HG03457 (cell line): Measurements from ENCODE around the gene PIK3R3.
"Not testable (repeated sequence)": the region's sequence is repeated elsewhere in the genome, so short reads cannot be mapped to it uniquely, and the experiment has no call there.

ENCODE experiments used
- ATAC-seq: cut with Tn5 transposase; IDR thresholded peaks from one replicate; pipeline ENCODE4 v1.9.1; 2021; ENCODE audit warnings: moderate number of reproducible peaks; ENCODE audit not compliant: unreplicated experiment

The PIK3R3 gene

GRCh38 chr1:46070164-46070814, 62.1 kb downstream of the PIK3R3 start:
- ATAC-seq, result no peak

GRCh38 chr1:46068525-46068924, 63.9 kb downstream of the PIK3R3 start:
- ATAC-seq, result no peak

- no peak for ATAC-seq
Measured at GRCh38 chr1:46067652-46068051, 64.8 kb downstream of the PIK3R3 start.

- ATAC-seq, result no peak
Measured at GRCh38 chr1:46065405-46065804, 67.0 kb downstream of the PIK3R3 start.

GRCh38 chr1:46064708-46065107, 67.7 kb downstream of the PIK3R3 start:
- ATAC-seq, result no peak

- no peak for ATAC-seq
Measured at GRCh38 chr1:46062651-46063319, 69.6 kb downstream of the PIK3R3 start.

- ATAC-seq, result no peak
Measured at GRCh38 chr1:46061146-46061545, 71.3 kb downstream of the PIK3R3 start.

- ATAC-seq, result no peak
Measured at GRCh38 chr1:46058936-46059335, 73.5 kb downstream of the PIK3R3 start.

GRCh38 chr1:46057781-46058180, 74.6 kb downstream of the PIK3R3 start:
- no peak for ATAC-seq

- not testable (repeated sequence) for ATAC-seq
Measured at GRCh38 chr1:46057215-46057614, 75.2 kb downstream of the PIK3R3 start.

GRCh38 chr1:46056325-46056724, 76.1 kb downstream of the PIK3R3 start:
- no peak for ATAC-seq

GRCh38 chr1:46053734-46054133, 78.7 kb downstream of the PIK3R3 start:
- ATAC-seq, result no peak

GRCh38 chr1:46044116-46044515, 88.3 kb downstream of the PIK3R3 start:
- ATAC-seq, result no peak

GRCh38 chr1:46043458-46044017, 88.9 kb downstream of the PIK3R3 start:
- ATAC-seq, result peak; percentile 79

GRCh38 chr1:46041974-46042373, 90.5 kb downstream of the PIK3R3 start:
- no peak for ATAC-seq

- ATAC-seq, result no peak
Measured at GRCh38 chr1:46041551-46041950, 90.9 kb downstream of the PIK3R3 start.

- no peak for ATAC-seq
Measured at GRCh38 chr1:46039571-46040052, 92.8 kb downstream of the PIK3R3 start.

- no peak for ATAC-seq
Measured at GRCh38 chr1:46036894-46037839, 95.3 kb downstream of the PIK3R3 start.

- ATAC-seq, result no peak
Measured at GRCh38 chr1:46034601-46035516, 97.6 kb downstream of the PIK3R3 start.
